Tibial artery (tissue), 4 donors: ENCODE results near the gene FASN.
A peak's percentile ranks its signal among the peaks of the same experiment; 100 is the strongest.
"Not testable (repeated sequence)": the region's sequence is repeated elsewhere in the genome, so short reads cannot be mapped to it uniquely, and the experiment has no call there.

Source experiments
- DNase-seq, 2 donors: peaks; one replicate each; pipeline ENCODE4 v3.0.0-alpha.2; 2019
- H3K27ac ChIP-seq, 2 donors: fragments of 200-600 bp; sonication (generic) in 1 of 2; 1 replicate in 1 of 2; 2 replicates in 1 of 2; pipeline ENCODE4 v1.5.1; 2018 to 2019; ENCODE audit warnings: mild to moderate bottlenecking in 1 of 2
- H3K27me3 ChIP-seq, 2 donors: fragments of 200-600 bp; sonication (generic) in 1 of 2; one replicate each; pipeline versions ENCODE4 v1.5.1 to v1.6.0; 2016 to 2019
- H3K36me3 ChIP-seq, 3 donors: fragments of 200-600 bp; sonication (generic) in 2 of 3; one replicate each; pipeline ENCODE4 v1.5.1; 2016 to 2019; ENCODE audit warnings: mild to moderate bottlenecking in 2 of 3
- H3K4me1 ChIP-seq, 4 donors: fragments of 200-600 bp; sonication (generic) in 2 of 4; 1 replicate in 3 of 4; 2 replicates in 1 of 4; pipeline ENCODE4 v1.5.1; 2016 to 2019
- H3K4me3 ChIP-seq, 2 donors: fragments of 200-600 bp; sonication (generic) in 1 of 2; 1 replicate in 1 of 2; 2 replicates in 1 of 2; pipeline ENCODE4 v1.5.1; 2018 to 2019; ENCODE audit warnings: mild to moderate bottlenecking in 2 of 2
- H3K9me3 ChIP-seq, 3 donors: fragments of 200-600 bp; sonication (generic) in 1 of 3; one replicate each; pipeline ENCODE4 v1.5.1; 2016 to 2019
- intact Hi-C: fragments of 100-400 bp; cut with DNase I; formaldehyde crosslinking; loops from one replicate; pipeline ENCODE4 v1.15.0; 2023; ENCODE audit warnings: low total_unique reads
- TF ChIP-seq, protein P1 (sequence below), 2 experiments: fragments of 200-600 bp in 1 of 2; fragments of 450-650 bp in 1 of 2; IDR thresholded peaks; one replicate each; pipeline ENCODE4 v1.5.1; 2017 to 2019; ENCODE audit warnings: antibody characterized with exemption in 2 of 2, mild to moderate bottlenecking in 1 of 2, moderate library complexity in 1 of 2

The FASN gene

DNA sequence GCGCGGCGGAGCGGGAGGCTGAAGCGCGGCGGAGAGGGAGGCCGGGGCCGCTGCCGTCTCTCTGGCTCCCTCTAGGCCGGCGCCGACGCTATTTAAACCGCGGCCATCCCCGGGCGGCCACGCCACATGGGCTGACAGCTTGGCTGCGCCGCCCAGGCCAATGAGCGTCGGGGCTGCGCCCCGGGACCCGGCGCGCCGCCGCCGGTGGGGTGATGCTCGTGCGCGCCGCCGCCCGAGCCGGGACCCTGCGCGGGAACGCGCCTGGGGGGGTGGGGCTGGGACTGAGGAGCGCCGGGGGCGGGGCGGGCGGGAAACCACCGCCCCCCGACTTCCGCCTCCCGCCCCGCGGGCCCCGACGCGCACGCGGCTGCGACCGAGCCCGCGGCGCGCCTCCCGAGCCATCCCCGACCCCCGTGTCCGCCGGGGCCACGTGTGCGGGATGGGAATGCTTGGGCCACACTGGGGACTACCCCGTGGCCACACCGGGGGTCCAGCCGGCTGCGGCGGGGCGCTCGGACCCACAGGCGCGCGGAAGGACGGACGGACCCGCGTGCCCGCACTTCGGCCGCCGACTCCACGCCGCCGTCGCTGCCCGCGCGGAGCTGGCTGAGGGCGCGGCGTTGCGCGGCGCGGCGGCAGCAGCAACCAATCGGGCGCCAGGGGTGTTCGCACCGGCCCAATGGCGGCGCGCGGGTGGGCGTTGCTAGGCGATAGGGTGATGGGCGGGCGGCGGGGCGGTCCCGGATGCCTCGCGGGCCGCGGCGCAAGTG is at the start of gene FASN:
Gene FASN, minus strand, starts transcription at position 68 of the 770 bp plus-strand sequence. CDS start 1,791 bp downstream, outside the sequence.
- TF ChIP-seq, protein P1, sequence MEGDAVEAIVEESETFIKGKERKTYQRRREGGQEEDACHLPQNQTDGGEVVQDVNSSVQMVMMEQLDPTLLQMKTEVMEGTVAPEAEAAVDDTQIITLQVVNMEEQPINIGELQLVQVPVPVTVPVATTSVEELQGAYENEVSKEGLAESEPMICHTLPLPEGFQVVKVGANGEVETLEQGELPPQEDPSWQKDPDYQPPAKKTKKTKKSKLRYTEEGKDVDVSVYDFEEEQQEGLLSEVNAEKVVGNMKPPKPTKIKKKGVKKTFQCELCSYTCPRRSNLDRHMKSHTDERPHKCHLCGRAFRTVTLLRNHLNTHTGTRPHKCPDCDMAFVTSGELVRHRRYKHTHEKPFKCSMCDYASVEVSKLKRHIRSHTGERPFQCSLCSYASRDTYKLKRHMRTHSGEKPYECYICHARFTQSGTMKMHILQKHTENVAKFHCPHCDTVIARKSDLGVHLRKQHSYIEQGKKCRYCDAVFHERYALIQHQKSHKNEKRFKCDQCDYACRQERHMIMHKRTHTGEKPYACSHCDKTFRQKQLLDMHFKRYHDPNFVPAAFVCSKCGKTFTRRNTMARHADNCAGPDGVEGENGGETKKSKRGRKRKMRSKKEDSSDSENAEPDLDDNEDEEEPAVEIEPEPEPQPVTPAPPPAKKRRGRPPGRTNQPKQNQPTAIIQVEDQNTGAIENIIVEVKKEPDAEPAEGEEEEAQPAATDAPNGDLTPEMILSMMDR (IDR thresholded peaks at IDR 0.05): peak; percentile 40 to 46

DNA sequence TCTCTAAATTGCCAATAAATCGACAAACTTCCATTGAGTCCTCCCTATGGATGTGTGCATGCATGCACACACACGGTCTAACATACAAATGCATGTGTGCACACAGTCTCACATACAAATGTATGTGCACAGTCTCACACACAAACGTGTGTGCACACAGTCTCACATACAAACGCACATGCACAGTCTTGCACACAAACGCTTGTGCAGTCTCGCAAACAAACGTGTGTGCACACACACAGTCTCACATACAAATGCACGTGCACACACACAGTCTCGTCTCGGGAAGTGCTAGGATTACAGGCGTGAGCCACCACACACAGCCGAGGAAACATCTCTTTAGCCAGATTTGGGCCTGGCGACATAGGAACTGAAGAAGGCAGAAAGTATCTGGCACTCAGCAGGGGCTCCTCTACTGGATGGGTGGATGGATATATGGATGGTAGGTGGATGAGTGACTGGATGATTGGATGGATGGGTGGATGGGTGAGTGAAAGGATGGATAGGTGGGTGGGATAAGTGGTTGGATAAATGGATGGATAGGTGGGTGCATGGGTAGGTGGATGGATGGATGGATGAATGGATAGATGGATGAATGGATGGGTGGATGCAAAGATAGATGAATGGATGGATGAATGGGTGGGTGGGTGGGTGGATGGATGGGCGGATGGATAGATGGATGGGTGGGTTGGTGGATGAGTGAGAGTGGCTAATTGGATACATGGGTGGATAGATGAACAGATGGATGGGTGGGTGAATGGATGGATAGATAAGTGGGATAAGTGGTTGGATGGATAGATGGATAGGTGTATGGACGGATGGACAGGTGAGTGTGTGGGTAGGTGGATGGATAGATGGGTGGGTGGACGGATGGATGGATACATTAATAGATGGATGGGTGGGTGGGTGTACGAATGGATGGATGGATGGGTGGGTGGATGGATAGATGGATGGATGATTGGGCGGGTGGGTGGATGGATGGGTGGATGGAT is 48.9 kb upstream of the FASN start:
- no peak overlapping the region for H3K27ac ChIP-seq
- no peak overlapping the region for H3K4me3 ChIP-seq
- no peaks in the 10 kb centered on the region for H3K9me3 ChIP-seq
- intact Hi-C loops: no loop called here
- DNase-seq: no peak
- peaks cover 0 to 6% (median 0%) of the 10 kb centered on the region in 4 donors for H3K4me1 ChIP-seq
- TF ChIP-seq, protein P1 (IDR thresholded peaks at IDR 0.05): no peak
- H3K27me3 ChIP-seq: no peaks in the 10 kb centered on the region
- H3K36me3 ChIP-seq: peaks cover 0 to 14% (median 5%) of the 10 kb centered on the region in 3 donors

More for the DNA sequence above, at the start of gene FASN:
- Histone ChIP-seq H3K9me3 (no peaks in the 10 kb centered on the region), H3K4me1 (peaks cover 0 to 56% (median 29%) of the 10 kb centered on the region in 4 donors), H3K27me3 (no peaks in the 10 kb centered on the region), H3K27ac (peak within 1 kb of the TSS; percentile 87 to 98), H3K4me3 (peak within 1 kb of the TSS; percentile 65 to 84), H3K36me3 (peaks cover 19 to 30% (median 27%) of the 10 kb centered on the region in 3 donors)
- peak; percentile 93 to 97 for DNase-seq
- intact Hi-C loops: loop anchor here (5.0 kb wide), 2 partner anchors 61 to 1881 kb away; partner anchors contain the start of gene DCXR

DNA sequence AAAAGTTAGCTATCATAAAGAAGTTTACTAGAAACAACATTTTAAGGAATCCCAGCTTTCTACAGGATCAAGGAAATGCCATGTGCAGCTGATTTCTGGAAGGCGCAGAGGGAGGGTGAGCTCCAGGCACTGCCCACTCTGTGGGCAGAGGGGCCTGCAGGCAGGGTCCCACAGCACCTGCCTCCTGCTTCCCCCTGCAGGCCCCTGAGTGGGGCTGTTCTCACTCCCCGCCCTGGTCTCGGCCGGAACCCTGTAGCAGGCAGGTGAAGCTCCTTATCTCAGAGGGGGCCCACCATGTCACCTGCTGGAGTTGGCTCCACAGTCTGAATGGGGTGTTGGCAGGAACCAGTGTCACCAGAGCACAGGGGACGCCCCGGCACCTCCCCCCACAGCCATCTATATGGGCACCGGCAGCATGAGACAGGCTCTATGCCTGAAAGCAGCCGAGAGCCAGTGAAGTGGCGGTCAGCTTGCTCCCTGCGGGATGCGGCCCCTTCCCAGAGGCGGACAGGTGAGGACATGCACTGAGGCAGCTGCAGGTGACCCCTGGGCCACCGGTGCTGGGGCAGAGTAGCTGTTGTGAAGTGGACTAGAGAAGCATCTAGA is 47.6 kb upstream of the FASN start:
- no peak for DNase-seq
- Histone ChIP-seq H3K27ac (no peak overlapping the region), H3K36me3 (peaks cover 0 to 14% (median 5%) of the 10 kb centered on the region in 3 donors), H3K27me3 (no peaks in the 10 kb centered on the region), H3K4me3 (no peak overlapping the region), H3K9me3 (no peaks in the 10 kb centered on the region), H3K4me1 (no peaks in the 10 kb centered on the region)
- intact Hi-C loops: no loop called here
- TF ChIP-seq, protein P1 (IDR thresholded peaks at IDR 0.05): no peak

DNA sequence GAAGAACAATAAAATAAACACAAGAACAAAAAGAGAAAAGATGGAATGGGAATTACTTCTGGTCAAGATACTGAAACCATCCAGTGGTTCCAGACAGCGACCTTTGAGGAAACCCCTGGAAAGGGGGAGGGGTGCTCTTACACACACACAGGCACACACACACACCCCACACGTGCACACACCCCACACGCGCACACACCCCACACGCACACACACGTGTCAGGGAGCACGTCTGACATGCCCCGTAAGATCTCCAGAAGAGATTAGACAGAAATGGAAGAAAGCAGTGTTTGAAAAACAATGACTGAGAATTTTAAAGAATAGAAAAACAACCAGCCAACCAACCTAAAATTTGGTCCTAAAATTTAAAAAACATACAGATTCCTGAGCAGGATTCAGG is 45.3 kb upstream of the FASN start:
- no peak overlapping the region for H3K4me3 ChIP-seq
- H3K9me3 ChIP-seq: no peaks in the 10 kb centered on the region
- H3K4me1 ChIP-seq: no peaks in the 10 kb centered on the region
- H3K27me3 ChIP-seq: no peaks in the 10 kb centered on the region
- TF ChIP-seq, protein P1 (IDR thresholded peaks at IDR 0.05): no peak
- H3K36me3 ChIP-seq: peaks cover 0 to 11% (median 10%) of the 10 kb centered on the region in 3 donors
- H3K27ac ChIP-seq: no peak overlapping the region
- DNase-seq: no peak
- intact Hi-C loops: no loop called here

DNA sequence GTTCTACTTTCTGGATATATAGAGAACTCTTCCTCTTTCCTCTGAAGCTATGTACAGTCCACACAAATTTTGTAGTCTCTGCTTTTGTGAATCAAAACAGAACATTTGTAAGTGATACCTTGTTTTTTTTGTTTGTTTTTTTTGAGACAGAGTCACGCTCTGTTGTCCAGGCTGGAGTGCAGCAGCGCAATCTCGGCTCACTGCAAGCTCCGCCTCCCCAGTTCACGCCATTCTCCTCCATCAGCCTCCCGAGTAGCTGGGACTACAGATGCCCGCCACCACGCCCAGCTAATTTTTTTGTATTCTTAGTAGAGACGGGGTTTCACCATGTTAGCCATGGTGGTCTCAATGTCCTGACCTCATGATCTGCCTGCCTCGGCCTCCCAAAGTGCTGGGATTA is 41.9 kb upstream of the FASN start:
- DNase-seq, H3K4me1 ChIP-seq, H3K9me3 ChIP-seq, H3K4me3 ChIP-seq, H3K27ac ChIP-seq, H3K27me3 ChIP-seq, H3K36me3 ChIP-seq, intact Hi-C loops: not testable (repeated sequence)
